Right lobe of liver (tissue), 4 donors: ENCODE data around the gene HDAC4.

ENCODE experiments used
- CTCF ChIP-seq, 4 donors: fragments of 200-600 bp in 3 of 4; fragments of 450-650 bp in 1 of 4; IDR thresholded peaks; one replicate each; pipeline versions ENCODE4 v1.5.1 to v1.8.0; 2016 to 2022; ENCODE audit warnings: antibody characterized with exemption in 4 of 4, mild to moderate bottlenecking in 2 of 4
- POLR2A ChIP-seq: fragments of 450-650 bp; IDR thresholded peaks from one replicate; pipeline ENCODE4 v1.6.1; 2017; ENCODE audit warnings: antibody characterized with exemption, mild to moderate bottlenecking
- donor health status: DM: no; HTN: no; CAD: no.
- donor health status: DM: no; HTN: no; CAD: no.
- donor health status: DM: no; HTN: yes; CAD: no.

- TF ChIP-seq CTCF (IDR thresholded peaks at IDR 0.05) (no peak), POLR2A (no peak)
Measured at GRCh38 chr2:239392688-239393387, 8.0 kb downstream of the HDAC4 start.
